NB4 (cell line): ENCODE measurements around the gene KCNE5.
A peak's percentile ranks its signal among the peaks of the same experiment; 100 is the strongest.

Experiments used
- DNase-seq: peaks from one replicate; pipeline ENCODE4 v3.0.0; 2010; ENCODE audit warnings: low read depth
- H3K4me3 ChIP-seq: one replicate; pipeline ENCODE4 v1.5.1; 2011; ENCODE audit warnings: mild to moderate bottlenecking, low read depth, low read length, moderate library complexity
- CTCF ChIP-seq: IDR thresholded peaks from one replicate; pipeline ENCODE4 v1.5.1; 2012; ENCODE audit warnings: low read depth, low read length
- MAX ChIP-seq: IDR thresholded peaks from 2 replicates; pipeline ENCODE4 v1.6.1; 2011; ENCODE audit warnings: low read depth, low read length
- MYC ChIP-seq: IDR thresholded peaks from 2 replicates; pipeline ENCODE4 v1.6.1; 2011; ENCODE audit warnings: low read depth, low read length
- POLR2A ChIP-seq: IDR thresholded peaks from 2 replicates; pipeline ENCODE4 v1.6.1; 2011; ENCODE audit warnings: mild to moderate bottlenecking; ENCODE audit not compliant: insufficient read length; ENCODE audit errors: extremely low read depth

The KCNE5 gene

GRCh38 chrX:109619771-109620170, 5.2 kb downstream of the KCNE5 start:
- peak; percentile 87 for DNase-seq
- no peak for TF ChIP-seq CTCF
- no peak for TF ChIP-seq MYC
- no peak for TF ChIP-seq MAX
- TF ChIP-seq POLR2A, result no peak
- no peak overlapping the region for H3K4me3 ChIP-seq

GRCh38 chrX:109614951-109615350, 10.0 kb downstream of the KCNE5 start:
- DNase-seq, result no peak
- no peak for TF ChIP-seq POLR2A
- no peak for TF ChIP-seq CTCF
- no peak for TF ChIP-seq MAX
- no peak for TF ChIP-seq MYC
- H3K4me3 ChIP-seq, result no peak overlapping the region

- TF ChIP-seq MAX (no peak), MYC (no peak), CTCF (no peak), POLR2A (no peak)
- DNase-seq, result no peak
- H3K4me3 ChIP-seq, result no peak overlapping the region
These were observed 23.5 kb downstream of the KCNE5 start for GRCh38 chrX:109601486-109601885.

- no peak overlapping the region for H3K4me3 ChIP-seq
- TF ChIP-seq CTCF (no peak), POLR2A (no peak), MYC (no peak), MAX (no peak)
- DNase-seq, result peak; percentile 63
These were observed 24.7 kb downstream of the KCNE5 start for GRCh38 chrX:109600237-109600651.

GRCh38 chrX:109596015-109596414, 29.0 kb downstream of the KCNE5 start:
- DNase-seq, result no peak
- H3K4me3 ChIP-seq, result no peak overlapping the region
- TF ChIP-seq POLR2A, result no peak
- no peak for TF ChIP-seq MYC
- no peak for TF ChIP-seq MAX
- TF ChIP-seq CTCF, result no peak

- TF ChIP-seq POLR2A (no peak), CTCF (no peak), MAX (no peak), MYC (no peak)
- no peak for DNase-seq
- no peak overlapping the region for H3K4me3 ChIP-seq
These were observed 34.8 kb downstream of the KCNE5 start for GRCh38 chrX:109590176-109590575.
